H7 (cell line): ENCODE measurements around the gene COL10A1. TPM values are rescaled to one million over a fixed set of nuclear protein-coding genes. Genes with fewer than 3 reads are reported as not detected.

Experiments
- DNase-seq: peaks from one replicate; pipeline ENCODE4 v3.0.0; 2012
- H3K27me3 ChIP-seq: 2 replicates; pipeline ENCODE4 v1.6.0; 2011; ENCODE audit warnings: mild to moderate bottlenecking, low read length; ENCODE audit not compliant: control insufficient read depth, insufficient read depth
- H3K36me3 ChIP-seq: replicated peaks from 2 replicates; pipeline ENCODE4 v1.5.1; 2011; ENCODE audit warnings: low read length; ENCODE audit not compliant: control insufficient read depth, insufficient read depth
- H3K4me3 ChIP-seq: 2 replicates; pipeline ENCODE4 v1.5.1; 2011; ENCODE audit warnings: low read depth, mild to moderate bottlenecking, control low read depth, low read length, moderate library complexity; ENCODE audit not compliant: insufficient read depth
- total RNA-seq: library from RNA; depleted of rRNA; stranded (reverse); fragments of >200 nt; shearing (Covaris generic); gene quantifications from 2 replicates; pipeline ENCODE4 v1.2.3, GENCODE V29; 2014

COL10A1 gene
- total RNA-seq, 1 experiment from 2014 or later, result not detected

GRCh38 chr6:116145803-116146675 lies 20.1 kb upstream of the COL10A1 start:
- no peaks in the 10 kb centered on the region for H3K36me3 ChIP-seq
- no peak overlapping the region for H3K4me3 ChIP-seq
- H3K27me3 ChIP-seq, result no peaks in the 10 kb centered on the region
- no peak for DNase-seq

GRCh38 chr6:116144605-116145004 lies 18.7 kb upstream of the COL10A1 start:
- no peaks in the 10 kb centered on the region for H3K27me3 ChIP-seq
- H3K4me3 ChIP-seq, result no peak overlapping the region
- no peak for DNase-seq
- H3K36me3 ChIP-seq, result no peaks in the 10 kb centered on the region

DNA sequence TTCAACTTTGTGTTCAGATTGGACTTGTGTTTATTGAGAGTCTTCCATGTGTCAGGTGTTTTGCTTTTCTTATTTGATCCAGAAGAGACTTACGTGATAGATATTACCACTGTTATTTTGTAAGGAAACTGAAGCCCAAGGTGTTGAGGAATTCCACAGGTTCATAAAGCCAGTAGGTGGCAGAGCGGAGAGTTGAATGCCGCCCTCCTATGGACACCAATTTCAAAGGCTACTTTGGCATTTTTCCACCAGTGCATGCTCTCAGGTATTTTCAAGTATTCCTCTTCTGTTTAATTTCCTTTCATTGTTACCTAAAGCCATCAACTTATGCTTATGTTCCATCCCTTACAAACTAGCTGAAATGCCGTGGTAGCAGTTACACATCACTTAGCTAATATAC lies 14.0 kb upstream of the COL10A1 start:
- no peaks in the 10 kb centered on the region for H3K27me3 ChIP-seq
- no peak for DNase-seq
- no peak overlapping the region for H3K4me3 ChIP-seq
- no peaks in the 10 kb centered on the region for H3K36me3 ChIP-seq

- no peaks in the 10 kb centered on the region for H3K27me3 ChIP-seq
- no peak overlapping the region for H3K4me3 ChIP-seq
- DNase-seq, result no peak
- no peaks in the 10 kb centered on the region for H3K36me3 ChIP-seq
Observed at GRCh38 chr6:116136933-116137340, 11.0 kb upstream of the COL10A1 start.

GRCh38 chr6:116136373-116136772 lies 10.4 kb upstream of the COL10A1 start:
- no peak for DNase-seq
- no peak overlapping the region for H3K4me3 ChIP-seq

DNA sequence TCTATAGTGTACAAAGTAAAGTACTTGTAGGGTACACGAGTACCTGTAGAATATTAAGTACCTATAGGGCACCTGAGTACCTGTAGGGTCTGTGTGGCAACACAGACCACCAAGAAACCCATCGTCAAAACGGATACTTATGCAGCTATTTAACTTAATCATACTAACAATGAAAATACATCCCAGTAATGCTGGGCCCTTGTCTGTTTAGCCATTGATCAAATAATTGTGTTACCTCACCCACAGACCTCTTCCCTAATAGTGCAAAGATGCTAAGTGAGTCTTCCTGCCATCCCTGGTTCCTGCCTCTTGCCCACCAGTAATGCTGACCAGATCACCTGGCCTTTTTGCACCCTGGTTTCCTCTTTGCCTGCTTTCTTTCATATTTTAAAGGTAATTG lies 7.5 kb upstream of the COL10A1 start:
- DNase-seq, result no peak
- no peaks in the 10 kb centered on the region for H3K36me3 ChIP-seq
- H3K27me3 ChIP-seq, result no peaks in the 10 kb centered on the region
- no peak overlapping the region for H3K4me3 ChIP-seq

More at GRCh38 chr6:116136373-116136772, 10.4 kb upstream of the COL10A1 start:
- no peaks in the 10 kb centered on the region for H3K27me3 ChIP-seq
- no peaks in the 10 kb centered on the region for H3K36me3 ChIP-seq

- Histone ChIP-seq H3K36me3 (no peaks in the 10 kb centered on the region), H3K27me3 (no peaks in the 10 kb centered on the region), H3K4me3 (no peak overlapping the region)
- DNase-seq, result no peak
Observed at GRCh38 chr6:116127771-116128493, 2.0 kb upstream of the COL10A1 start.

DNA sequence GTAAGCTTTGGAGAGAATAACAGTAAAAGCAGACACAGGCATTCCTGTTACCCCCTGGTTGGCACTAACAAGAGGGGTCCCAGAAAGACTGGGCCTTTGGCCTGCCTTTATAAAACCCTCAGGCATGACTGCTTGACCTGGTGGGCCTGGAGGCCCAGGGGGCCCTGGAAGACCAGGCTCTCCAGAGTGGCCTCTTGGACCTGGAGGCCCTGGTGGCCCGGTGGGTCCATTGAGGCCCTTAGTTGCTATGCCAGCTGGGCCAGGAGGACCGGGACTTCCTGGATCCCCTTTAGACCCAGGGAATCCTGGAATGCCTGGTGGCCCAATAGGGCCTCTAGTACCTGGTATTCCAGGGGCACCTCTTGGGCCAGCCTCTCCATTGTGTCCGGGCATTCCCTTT lies 5.5 kb downstream of the COL10A1 start:
- Histone ChIP-seq H3K27me3 (no peaks in the 10 kb centered on the region), H3K36me3 (peaks cover 2% of the 10 kb centered on the region; the same call in 1 of the 2 replicates), H3K4me3 (no peak overlapping the region)
- DNase-seq, result no peak

- Histone ChIP-seq H3K36me3 (peaks cover 7% of the 10 kb centered on the region), H3K27me3 (no peaks in the 10 kb centered on the region), H3K4me3 (no peak overlapping the region)
- no peak for DNase-seq
Observed at GRCh38 chr6:116118608-116119007, 7.3 kb downstream of the COL10A1 start.

DNA sequence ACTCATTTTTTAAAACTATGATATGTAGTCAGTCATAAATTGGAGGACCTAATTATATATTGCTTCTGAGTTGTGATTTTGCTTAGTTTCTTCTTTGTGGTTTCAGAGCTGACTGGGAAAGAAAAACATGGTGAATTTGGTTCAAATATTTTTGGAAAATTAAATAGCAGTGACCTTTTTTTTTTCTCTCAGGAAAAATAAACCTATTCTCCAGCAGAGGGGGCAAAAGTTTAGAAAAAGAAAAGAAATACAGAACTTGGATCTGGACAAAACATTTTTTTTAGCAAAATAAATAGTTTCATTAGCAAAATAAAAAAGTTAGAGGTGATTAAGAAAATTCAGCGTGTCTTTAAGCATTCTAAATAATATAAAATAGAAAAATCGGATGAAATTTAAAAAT lies 10.2 kb downstream of the COL10A1 start:
- Histone ChIP-seq H3K36me3 (peaks cover 12% of the 10 kb centered on the region), H3K27me3 (no peaks in the 10 kb centered on the region), H3K4me3 (no peak overlapping the region)
- no peak for DNase-seq

DNA sequence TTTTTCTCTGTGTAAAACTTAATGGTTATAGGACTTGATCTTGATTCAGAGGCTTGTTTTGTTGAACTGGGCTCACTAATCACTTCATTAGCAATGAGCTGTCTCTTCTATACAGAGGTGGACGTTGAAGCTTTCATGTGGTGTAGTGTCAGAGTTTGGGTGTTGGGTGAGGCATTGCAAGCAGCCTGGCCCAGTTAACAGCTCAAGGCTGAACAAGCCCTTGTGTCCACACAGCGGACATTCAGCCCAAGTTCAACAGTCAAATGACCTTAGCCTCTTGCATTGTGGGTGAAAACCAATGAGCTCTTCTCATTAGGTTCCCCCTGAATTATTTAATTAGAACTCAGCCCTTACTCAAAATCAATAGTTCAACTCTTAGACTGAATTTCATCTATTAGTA lies 12.5 kb downstream of the COL10A1 start:
- Histone ChIP-seq H3K36me3 (peaks cover 19% of the 10 kb centered on the region), H3K4me3 (no peak overlapping the region), H3K27me3 (no peaks in the 10 kb centered on the region)
- no peak for DNase-seq

DNA sequence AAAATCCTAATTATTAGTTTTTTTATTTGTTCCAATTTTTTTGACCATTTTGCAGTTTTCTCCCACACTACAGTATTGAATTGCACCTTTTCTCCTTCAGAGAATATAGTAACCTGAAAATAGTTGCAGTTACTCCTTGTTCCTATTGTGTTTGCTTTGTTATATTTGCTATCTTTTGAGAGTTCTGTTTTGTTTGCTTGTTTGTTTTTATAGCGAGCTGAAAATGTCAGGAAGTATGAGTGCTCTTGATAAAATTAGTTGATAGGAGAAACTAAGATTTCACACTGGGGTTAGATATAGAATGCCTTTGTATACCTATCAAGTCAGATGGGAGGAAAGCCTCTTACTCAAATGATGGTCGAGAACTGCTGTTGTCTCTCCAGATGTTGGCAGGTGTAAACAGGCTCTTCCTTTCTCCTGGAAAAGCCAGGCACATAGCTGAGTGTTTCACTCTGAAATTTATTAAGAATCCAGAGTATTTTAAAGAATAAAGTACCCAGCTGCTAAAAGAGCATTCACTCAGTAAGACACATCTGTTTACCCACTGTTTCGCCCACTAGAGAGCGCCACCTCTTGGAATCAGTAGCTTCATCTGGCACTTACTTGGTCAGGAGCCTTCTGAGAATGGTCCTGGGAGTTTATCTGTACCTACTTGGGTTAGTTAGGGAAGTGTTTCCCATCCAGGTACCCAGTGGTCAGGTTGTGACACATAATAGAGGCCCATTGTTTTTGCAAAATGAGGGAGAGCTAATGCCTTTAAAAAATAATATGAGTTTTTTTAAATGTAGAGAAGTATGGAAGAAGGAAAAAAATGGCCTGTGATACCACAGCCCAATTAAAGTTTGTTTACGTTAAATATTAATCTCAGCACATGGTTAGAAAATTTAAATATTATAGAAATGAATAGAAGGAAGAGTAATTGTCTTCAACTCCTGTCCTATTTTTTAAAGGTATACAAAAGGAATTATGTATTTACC lies 14.1 kb downstream of the COL10A1 start:
- Histone ChIP-seq H3K4me3 (no peak overlapping the region), H3K27me3 (no peaks in the 10 kb centered on the region), H3K36me3 (peaks cover 19% of the 10 kb centered on the region)
- DNase-seq, result peak; percentile 51

GRCh38 chr6:116108836-116109235 lies 17.1 kb downstream of the COL10A1 start:
- no peaks in the 10 kb centered on the region for H3K27me3 ChIP-seq
- no peak for DNase-seq
- H3K4me3 ChIP-seq, result no peak overlapping the region
- H3K36me3 ChIP-seq, result peaks cover 15% of the 10 kb centered on the region

GRCh38 chr6:116106146-116106545 lies 19.8 kb downstream of the COL10A1 start:
- H3K36me3 ChIP-seq, result peaks cover 8% of the 10 kb centered on the region
- DNase-seq, result no peak
- H3K27me3 ChIP-seq, result no peaks in the 10 kb centered on the region
- H3K4me3 ChIP-seq, result no peak overlapping the region
